MM.1S (cell line): Measurements from ENCODE around the gene SLC9A1.

Experiments
- DNase-seq: peaks from one replicate; pipeline ENCODE4 v3.0.0-alpha.2; 2015
- H2AFZ ChIP-seq: fragments of 300-600 bp; sonication (generic); 2 replicates; pipeline ENCODE4 v1.6.0; 2016; ENCODE audit warnings: antibody characterized with exemption, low read length
- H3F3A ChIP-seq: fragments of 300-600 bp; sonication (generic); 2 replicates; pipeline ENCODE4 v1.6.1; 2016; ENCODE audit warnings: mild to moderate bottlenecking, antibody characterized with exemption, low read length, moderate library complexity, mixed read lengths; ENCODE audit not compliant: insufficient read depth
- H3K27ac ChIP-seq: fragments of 300-600 bp; sonication (generic); 2 replicates; pipeline ENCODE4 v1.5.1; 2016; ENCODE audit warnings: mild to moderate bottlenecking, low read length
- H3K27me3 ChIP-seq: fragments of 300-600 bp; sonication (generic); replicated peaks from 2 replicates; pipeline ENCODE4 v1.6.0; 2016; ENCODE audit warnings: low read length; ENCODE audit not compliant: insufficient read depth
- H3K36me3 ChIP-seq: fragments of 300-600 bp; sonication (generic); replicated peaks from 2 replicates; pipeline ENCODE4 v1.6.1; 2016; ENCODE audit warnings: mild to moderate bottlenecking, low read length, mixed read lengths; ENCODE audit not compliant: insufficient read depth
- H3K4me1 ChIP-seq: fragments of 300-600 bp; sonication (generic); 2 replicates; pipeline ENCODE4 v1.6.1; 2016; ENCODE audit warnings: low read length, mixed read lengths
- H3K4me2 ChIP-seq: fragments of 300-600 bp; sonication (generic); 2 replicates; pipeline ENCODE4 v1.6.0; 2016; ENCODE audit warnings: low read depth, low read length
- H3K4me3 ChIP-seq: fragments of 300-600 bp; sonication (generic); 2 replicates; pipeline ENCODE4 v1.5.1; 2016; ENCODE audit warnings: low read length, mixed read lengths
- H3K79me2 ChIP-seq: fragments of 300-600 bp; sonication (generic); 2 replicates; pipeline ENCODE4 v1.6.1; 2016; ENCODE audit warnings: mixed run types, low read length, mixed read lengths
- H3K9ac ChIP-seq: fragments of 300-600 bp; sonication (generic); 2 replicates; pipeline ENCODE4 v1.6.1; 2016; ENCODE audit warnings: low read length, mixed read lengths
- H3K9me2 ChIP-seq: fragments of 300-600 bp; sonication (generic); replicated peaks from 2 replicates; pipeline ENCODE4 v1.6.1; 2016; ENCODE audit warnings: mild to moderate bottlenecking, low read length, mixed read lengths; ENCODE audit not compliant: insufficient read depth
- H3K9me3 ChIP-seq: fragments of 300-600 bp; sonication (generic); replicated peaks from 2 replicates; pipeline ENCODE4 v1.6.1; 2016; ENCODE audit warnings: mild to moderate bottlenecking, low read length, mixed read lengths; ENCODE audit not compliant: insufficient read depth
- H4K20me1 ChIP-seq: fragments of 300-600 bp; sonication (generic); 2 replicates; pipeline ENCODE4 v1.6.1; 2016; ENCODE audit warnings: mild to moderate bottlenecking, low read length, moderate library complexity, mixed read lengths; ENCODE audit not compliant: insufficient read depth
- CTCF ChIP-seq: fragments of 300-600 bp; sonication (generic); IDR thresholded peaks from 2 replicates; pipeline ENCODE4 v1.5.1; 2016; ENCODE audit warnings: antibody characterized with exemption, low read length, mixed read lengths
- EZH2 ChIP-seq: fragments of 300-600 bp; sonication (generic); optimal IDR thresholded peaks from 2 replicates; pipeline ENCODE3; 2017; ENCODE audit warnings: low read depth, mild to moderate bottlenecking, antibody characterized with exemption, low read length, mixed read lengths
- EZH2phosphoT487 ChIP-seq: fragments of 300-600 bp; sonication (generic); IDR thresholded peaks from 2 replicates; pipeline ENCODE4 v1.6.1; 2018; ENCODE audit warnings: antibody characterized with exemption, low read length

The SLC9A1 gene

GRCh38 chr1:27153927-27154358 lies 982 bp downstream of the SLC9A1 start:
- no peaks in the 10 kb centered on the region for H3F3A ChIP-seq
- H4K20me1 ChIP-seq = no peaks in the 10 kb centered on the region
- no peaks in the 10 kb centered on the region for H3K4me1 ChIP-seq
- no peak overlapping the region for H3K27ac ChIP-seq
- DNase-seq = no peak
- peak overlapping the region; percentile 84; the same call in 1 of the 2 replicates for H3K4me2 ChIP-seq
- H3K9me3 ChIP-seq = no peaks in the 10 kb centered on the region
- TF ChIP-seq EZH2 (no peak), CTCF (no peak), EZH2phosphoT487 (no peak)
- no peak overlapping the region for H2AFZ ChIP-seq
- no peak overlapping the region for H3K9ac ChIP-seq
- no peaks in the 10 kb centered on the region for H3K27me3 ChIP-seq
- 0 out of 2 replicates have a peak, but pooled peaks cover 10% of the 10 kb centered on the region for H3K79me2 ChIP-seq
- no peaks in the 10 kb centered on the region for H3K9me2 ChIP-seq
- no peak overlapping the region; the same call in 1 of the 2 replicates for H3K4me3 ChIP-seq
- no peaks in the 10 kb centered on the region for H3K36me3 ChIP-seq

GRCh38 chr1:27153549-27153886 lies 1.4 kb downstream of the SLC9A1 start:
- no peak overlapping the region for H3K9ac ChIP-seq
- no peaks in the 10 kb centered on the region for H3K4me1 ChIP-seq
- no peaks in the 10 kb centered on the region for H3K9me3 ChIP-seq
- H3K79me2 ChIP-seq = 0 out of 2 replicates have a peak, but pooled peaks cover 10% of the 10 kb centered on the region
- H3K9me2 ChIP-seq = no peaks in the 10 kb centered on the region
- no peak overlapping the region for H3K4me3 ChIP-seq
- H3K36me3 ChIP-seq = no peaks in the 10 kb centered on the region
- H2AFZ ChIP-seq = no peak overlapping the region
- peak overlapping the region; percentile 84; the same call in 1 of the 2 replicates for H3K4me2 ChIP-seq
- no peaks in the 10 kb centered on the region for H3K27me3 ChIP-seq
- H3K27ac ChIP-seq = no peak overlapping the region
- H3F3A ChIP-seq = no peaks in the 10 kb centered on the region
- DNase-seq = no peak
- no peaks in the 10 kb centered on the region for H4K20me1 ChIP-seq
- no peak for TF ChIP-seq CTCF
- TF ChIP-seq EZH2phosphoT487 = no peak
- TF ChIP-seq EZH2 = no peak

GRCh38 chr1:27152829-27153548 lies 1.9 kb downstream of the SLC9A1 start:
- no peak overlapping the region for H3K4me3 ChIP-seq
- peak overlapping the region; percentile 5; the same call in 1 of the 2 replicates for H3K9ac ChIP-seq
- no peaks in the 10 kb centered on the region for H4K20me1 ChIP-seq
- no peaks in the 10 kb centered on the region for H3K27me3 ChIP-seq
- 0 out of 2 replicates have a peak, but pooled peaks cover 10% of the 10 kb centered on the region for H3K79me2 ChIP-seq
- H3K4me1 ChIP-seq = no peaks in the 10 kb centered on the region
- peak overlapping the region; percentile 84; the same call in 1 of the 2 replicates for H3K4me2 ChIP-seq
- H3F3A ChIP-seq = no peaks in the 10 kb centered on the region
- no peak overlapping the region for H2AFZ ChIP-seq
- no peak overlapping the region for H3K27ac ChIP-seq
- no peaks in the 10 kb centered on the region for H3K36me3 ChIP-seq
- no peak for TF ChIP-seq CTCF
- no peak for TF ChIP-seq EZH2
- TF ChIP-seq EZH2phosphoT487 = no peak
- no peak for DNase-seq
- H3K9me3 ChIP-seq = no peaks in the 10 kb centered on the region
- H3K9me2 ChIP-seq = no peaks in the 10 kb centered on the region
